Loucy (cell line): ENCODE results near the gene BTNL8.

Experiments
- CTCF ChIP-seq: fragments of 200-600 bp; sonication (generic); conservative IDR thresholded peaks from 2 replicates; pipeline ENCODE4 v1.5.1; 2014; ENCODE audit warnings: mild to moderate bottlenecking, antibody characterized with exemption, low read length
- EZH2phosphoT487 ChIP-seq: fragments of 200-600 bp; IDR thresholded peaks from 2 replicates; pipeline ENCODE4 v1.6.1; 2018; ENCODE audit warnings: antibody characterized with exemption, mild to moderate bottlenecking, moderate library complexity, borderline replicate concordance

GRCh38 chr5:180938294-180938693 is 39.3 kb downstream of the BTNL8 start:
- no peak for TF ChIP-seq CTCF
- no peak for TF ChIP-seq EZH2phosphoT487
